Astrocyte of the spinal cord (primary cell): ENCODE results near the gene DNAH17.

Source experiments
- DNase-seq: peaks from one replicate; pipeline ENCODE4 v3.0.0; 2011; ENCODE audit warnings: low read depth, low spot score
- H3K4me3 ChIP-seq: 2 replicates; pipeline ENCODE4 v1.5.1; 2011; ENCODE audit warnings: low read depth, mild to moderate bottlenecking, low read length, moderate library complexity
- CTCF ChIP-seq: IDR thresholded peaks from 2 replicates; pipeline ENCODE4 v1.5.1; 2012; ENCODE audit warnings: low read depth, mild to moderate bottlenecking, low read length, inconsistent platforms
- in situ Hi-C: cut with HindIII; loops from 2 replicates; pipeline ENCODE4 v1.10.0; 2017; ENCODE audit warnings: low sequenced_read_pairs

Gene DNAH17

GRCh38 chr17:78576389-78577112 is 645 bp downstream of the DNAH17 start:
- no peak for TF ChIP-seq CTCF
- DNase-seq = no peak
- no peak overlapping the region for H3K4me3 ChIP-seq
- in situ Hi-C loops = no loop called here

GRCh38 chr17:78575899-78576298 is 1.3 kb downstream of the DNAH17 start:
- DNase-seq = no peak
- H3K4me3 ChIP-seq = no peak overlapping the region
- in situ Hi-C loops = no loop called here
- TF ChIP-seq CTCF = no peak

GRCh38 chr17:78575340-78575739 is 1.9 kb downstream of the DNAH17 start:
- in situ Hi-C loops = no loop called here

GRCh38 chr17:78573955-78574354 is 3.2 kb downstream of the DNAH17 start:
- no peak for DNase-seq
- H3K4me3 ChIP-seq = no peak overlapping the region
- in situ Hi-C loops = no loop called here
- TF ChIP-seq CTCF = no peak

More at GRCh38 chr17:78575340-78575739, 1.9 kb downstream of the DNAH17 start:
- no peak for TF ChIP-seq CTCF
- H3K4me3 ChIP-seq = no peak overlapping the region
- DNase-seq = no peak

- H3K4me3 ChIP-seq = no peak overlapping the region
- no peak for TF ChIP-seq CTCF
- no peak for DNase-seq
- in situ Hi-C loops = no loop called here
Observed at GRCh38 chr17:78572239-78573205, 4.7 kb downstream of the DNAH17 start.

- in situ Hi-C loops = no loop called here
- TF ChIP-seq CTCF = no peak
- DNase-seq = no peak
- no peak overlapping the region for H3K4me3 ChIP-seq
Observed at GRCh38 chr17:78571329-78571728, 5.9 kb downstream of the DNAH17 start.
